Measurements from ENCODE around the gene DPH5. TPM values are rescaled to one million over a fixed set of nuclear protein-coding genes. Genes with fewer than 3 reads are reported as not detected.

DPH5 gene
- total and polyA plus RNA-seq, 12 donors: 26.3 to 44.3 (median 35.3) TPM

DNA sequence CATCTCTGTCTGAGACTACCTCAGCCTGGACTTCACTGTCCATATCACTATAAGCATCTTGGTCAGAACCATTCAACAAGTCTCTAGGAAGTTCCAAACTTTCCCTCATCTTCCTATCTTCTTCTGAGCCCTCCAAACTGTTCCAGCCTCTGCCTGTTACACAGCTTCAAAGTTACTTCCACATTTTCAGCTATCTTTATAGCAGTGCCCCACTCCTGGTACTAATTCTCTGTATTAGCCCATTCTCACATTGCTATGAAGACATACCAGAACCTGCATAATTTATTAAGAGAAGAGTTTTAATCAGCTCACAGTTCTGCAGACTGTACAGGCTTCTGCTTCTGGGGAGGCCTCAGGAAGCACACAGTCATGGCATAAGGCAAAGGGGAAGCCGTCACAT, 15.7 kb upstream of the DPH5 start:
- intact Hi-C loops (cut with DNase I): loop anchor here in 1 of 10 donors (5.0 kb wide), 1 partner anchor 196 kb away; the partner anchor contains the start of gene S1PR1
- TF ChIP-seq, protein P1, sequence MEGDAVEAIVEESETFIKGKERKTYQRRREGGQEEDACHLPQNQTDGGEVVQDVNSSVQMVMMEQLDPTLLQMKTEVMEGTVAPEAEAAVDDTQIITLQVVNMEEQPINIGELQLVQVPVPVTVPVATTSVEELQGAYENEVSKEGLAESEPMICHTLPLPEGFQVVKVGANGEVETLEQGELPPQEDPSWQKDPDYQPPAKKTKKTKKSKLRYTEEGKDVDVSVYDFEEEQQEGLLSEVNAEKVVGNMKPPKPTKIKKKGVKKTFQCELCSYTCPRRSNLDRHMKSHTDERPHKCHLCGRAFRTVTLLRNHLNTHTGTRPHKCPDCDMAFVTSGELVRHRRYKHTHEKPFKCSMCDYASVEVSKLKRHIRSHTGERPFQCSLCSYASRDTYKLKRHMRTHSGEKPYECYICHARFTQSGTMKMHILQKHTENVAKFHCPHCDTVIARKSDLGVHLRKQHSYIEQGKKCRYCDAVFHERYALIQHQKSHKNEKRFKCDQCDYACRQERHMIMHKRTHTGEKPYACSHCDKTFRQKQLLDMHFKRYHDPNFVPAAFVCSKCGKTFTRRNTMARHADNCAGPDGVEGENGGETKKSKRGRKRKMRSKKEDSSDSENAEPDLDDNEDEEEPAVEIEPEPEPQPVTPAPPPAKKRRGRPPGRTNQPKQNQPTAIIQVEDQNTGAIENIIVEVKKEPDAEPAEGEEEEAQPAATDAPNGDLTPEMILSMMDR (IDR thresholded peaks at IDR 0.05): no peak
- ATAC-seq: no peak
- H3K36me3 ChIP-seq: peaks cover 0 to 22% (median 0%) of the 10 kb centered on the region in 9 donors
- no peaks in the 10 kb centered on the region for H3K27me3 ChIP-seq
- no peak overlapping the region for H3K27ac ChIP-seq
- no peak for DNase-seq
- H3K4me1 ChIP-seq: peaks cover 0 to 17% (median 0%) of the 10 kb centered on the region in 9 donors
- H3K4me3 ChIP-seq: no peak overlapping the region
- 94 to 100% methylated on average over 1 of the region's 1 CpG for WGBS, 2 donors
- peaks cover 0 to 20% (median 6%) of the 10 kb centered on the region in 11 donors for H3K9me3 ChIP-seq

GRCh38 chr1:101040666-101041065, 15.1 kb upstream of the DPH5 start:
- TF ChIP-seq, protein P1 (IDR thresholded peaks at IDR 0.05): no peak
- Histone ChIP-seq H3K27me3 (no peaks in the 10 kb centered on the region), H3K36me3 (peaks cover 0 to 18% (median 0%) of the 10 kb centered on the region in 9 donors), H3K4me3 (no peak overlapping the region), H3K27ac (no peak overlapping the region), H3K4me1 (peaks cover 0 to 17% (median 0%) of the 10 kb centered on the region in 9 donors), H3K9me3 (peaks cover 0 to 20% (median 6%) of the 10 kb centered on the region in 11 donors)
- intact Hi-C loops (cut with DNase I): loop anchor here in 1 of 10 donors (5.0 kb wide), 1 partner anchor 197 kb away; the partner anchor contains the start of gene S1PR1
- 96 to 99% methylated on average over 2 of the region's 2 CpGs for WGBS, 2 donors
- no peak for ATAC-seq
- DNase-seq: no peak

DNA sequence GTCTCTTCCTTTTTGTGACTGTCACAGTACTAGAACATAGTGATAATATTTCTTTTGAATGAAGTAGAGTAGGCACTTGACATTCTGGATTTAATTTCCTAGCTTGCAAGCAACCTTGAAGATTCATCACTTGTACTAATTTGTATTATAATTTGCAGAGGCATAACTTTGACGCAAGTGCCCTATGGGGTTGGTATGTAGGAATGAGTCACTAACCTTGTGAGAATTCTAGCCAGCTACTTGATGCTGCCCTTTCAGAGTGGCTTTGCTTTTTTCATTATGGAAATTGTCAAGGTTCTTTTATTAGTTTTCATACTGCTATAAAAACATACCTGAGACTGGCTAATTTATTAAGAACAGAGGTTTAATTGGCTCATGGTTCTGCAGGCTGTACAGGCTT, 13.7 kb upstream of the DPH5 start:
- ATAC-seq: no peak
- peaks cover 0 to 18% (median 0%) of the 10 kb centered on the region in 9 donors for H3K36me3 ChIP-seq
- no peak for DNase-seq
- peaks cover 0 to 20% (median 6%) of the 10 kb centered on the region in 11 donors for H3K9me3 ChIP-seq
- no peak overlapping the region for H3K27ac ChIP-seq
- TF ChIP-seq, protein P1 (IDR thresholded peaks at IDR 0.05): no peak
- H3K4me1 ChIP-seq: peaks cover 0 to 16% (median 0%) of the 10 kb centered on the region in 9 donors
- H3K27me3 ChIP-seq: no peaks in the 10 kb centered on the region
- WGBS, 2 donors: 86 to 90% methylated on average over 1 of the region's 1 CpG
- intact Hi-C loops (cut with DNase I): loop anchor here in 2 of 10 donors (10.0 kb wide), 2 partner anchors 66 to 196 kb away; partner anchors contain the start of gene S1PR1 (in 1 of the 2)
- H3K4me3 ChIP-seq: no peak overlapping the region

GRCh38 chr1:101037316-101037715, 11.7 kb upstream of the DPH5 start:
- Histone ChIP-seq H3K4me1 (peaks cover 0 to 4% (median 0%) of the 10 kb centered on the region in 9 donors), H3K27ac (no peak overlapping the region), H3K36me3 (peaks cover 0 to 18% (median 0%) of the 10 kb centered on the region in 9 donors), H3K27me3 (no peaks in the 10 kb centered on the region), H3K9me3 (peaks cover 0 to 20% (median 6%) of the 10 kb centered on the region in 11 donors), H3K4me3 (no peak overlapping the region)
- ATAC-seq: no peak
- TF ChIP-seq, protein P1 (IDR thresholded peaks at IDR 0.05): no peak
- no peak for DNase-seq
- intact Hi-C loops (cut with DNase I): loop anchor here in 2 of 10 donors (10.0 kb wide), 2 partner anchors 67 to 197 kb away; partner anchors contain the start of gene S1PR1 (in 1 of the 2)
- 88 to 89% methylated on average over 3 of the region's 3 CpGs for WGBS, 2 donors

All from heart right ventricle (tissue), 16 donors.